ENCODE measurements around the gene ZNF552.
"Not testable (repeated sequence)": the region's sequence is repeated elsewhere in the genome, so short reads cannot be mapped to it uniquely, and the experiment has no call there.

The ZNF552 gene

DNA sequence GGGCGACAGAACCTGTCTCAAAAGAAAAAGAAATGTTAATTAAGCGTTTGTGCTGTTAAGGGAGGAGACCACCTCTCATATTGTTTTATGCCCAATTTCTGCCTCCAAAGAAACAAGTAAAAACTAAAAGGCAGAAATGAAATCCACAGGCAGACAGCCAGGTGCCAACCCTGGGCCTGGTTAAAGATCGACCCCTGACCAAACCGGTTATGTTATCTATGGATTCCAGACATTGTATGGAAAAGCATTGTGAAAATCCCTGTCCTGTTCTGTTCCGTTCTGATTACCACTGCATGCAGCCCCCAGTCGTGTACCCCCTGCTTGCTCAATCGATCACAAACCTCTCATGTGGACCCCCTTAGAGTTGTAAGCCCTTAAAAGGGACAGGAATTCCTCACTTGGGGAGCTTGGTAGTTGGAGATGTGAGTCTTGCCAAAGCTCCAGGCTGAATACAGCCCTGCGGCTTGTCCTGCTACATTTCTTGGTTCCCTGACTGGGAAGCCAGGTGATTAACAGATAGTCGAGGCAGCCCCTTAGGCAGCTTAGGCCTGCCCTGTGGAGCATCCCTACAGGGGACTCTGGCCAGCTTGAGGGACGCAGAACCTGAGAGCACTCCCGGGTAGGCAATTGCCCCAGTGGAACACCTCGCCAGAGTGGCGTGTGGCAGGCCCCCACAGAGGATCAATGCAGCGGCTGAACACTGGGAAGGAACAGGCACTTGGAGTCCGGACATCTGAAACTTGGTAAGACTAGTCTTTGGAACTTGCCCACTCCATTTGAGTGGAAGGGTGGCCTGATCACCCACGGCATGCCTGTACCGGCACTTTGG, 748 bp upstream of the ZNF552 start:
- no peak for TF ChIP-seq POLR2AphosphoS5 (IDR thresholded peaks at IDR 0.05; ENCODE audit: low read depth, low read length)
- TF ChIP-seq TAF1 (IDR thresholded peaks at IDR 0.05; ENCODE audit: borderline replicate concordance, low read depth, low read length), result no peak
- TF ChIP-seq POLR2A (IDR thresholded peaks at IDR 0.05; ENCODE audit: low read depth, low read length), result no peak
- FAIRE-seq (no peak), DNase-seq (ENCODE audit: insufficient read length) (no peak)

DNA sequence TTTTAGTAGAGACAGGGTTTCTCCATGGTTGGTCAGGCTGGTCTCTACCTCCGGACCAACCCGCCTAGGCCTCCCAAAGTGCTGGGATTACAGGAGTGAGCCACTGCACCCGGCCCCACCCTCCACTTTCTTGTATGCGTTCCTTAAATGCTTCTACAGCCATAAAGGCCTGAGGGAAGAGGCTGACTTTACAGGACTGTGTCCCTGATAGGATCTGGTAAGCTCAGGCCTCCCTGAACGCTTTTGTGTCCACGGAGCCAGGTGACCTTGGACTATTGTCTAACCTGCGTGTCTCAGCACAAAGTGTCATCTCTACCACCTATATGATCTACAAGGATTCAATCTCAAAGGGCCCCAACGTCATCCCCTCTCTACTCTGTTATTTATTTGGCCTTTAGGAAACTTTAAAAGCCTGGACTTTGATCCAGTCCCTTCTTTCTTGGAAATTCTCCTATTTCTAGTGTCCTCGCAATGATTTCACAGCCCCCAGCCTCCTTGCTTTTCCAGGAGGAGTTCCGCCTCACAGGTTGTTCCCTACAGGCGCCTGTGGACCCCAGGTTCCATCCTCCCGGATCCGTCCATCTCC, 701 bp downstream of the ZNF552 start:
- no peak for TF ChIP-seq POLR2AphosphoS5 (IDR thresholded peaks at IDR 0.05; ENCODE audit: low read depth, low read length)
- no peak for TF ChIP-seq TAF1 (IDR thresholded peaks at IDR 0.05; ENCODE audit: borderline replicate concordance, low read depth, low read length)
- TF ChIP-seq POLR2A (IDR thresholded peaks at IDR 0.05; ENCODE audit: low read depth, low read length), result no peak
- FAIRE-seq, result no peak
- DNase-seq (ENCODE audit: insufficient read length), result no peak

GRCh38 chr19:57812975-57813820, 1.5 kb downstream of the ZNF552 start:
- DNase-seq (ENCODE audit: insufficient read length); FAIRE-seq: not testable (repeated sequence)

GRCh38 chr19:57812226-57812625, 2.5 kb downstream of the ZNF552 start:
- DNase-seq (ENCODE audit: insufficient read length) (no peak), FAIRE-seq (no peak)
- no peak for TF ChIP-seq TAF1 (IDR thresholded peaks at IDR 0.05; ENCODE audit: borderline replicate concordance, low read depth, low read length)
- no peak for TF ChIP-seq POLR2A (IDR thresholded peaks at IDR 0.05; ENCODE audit: low read depth, low read length)
- no peak for TF ChIP-seq POLR2AphosphoS5 (IDR thresholded peaks at IDR 0.05; ENCODE audit: low read depth, low read length)

DNA sequence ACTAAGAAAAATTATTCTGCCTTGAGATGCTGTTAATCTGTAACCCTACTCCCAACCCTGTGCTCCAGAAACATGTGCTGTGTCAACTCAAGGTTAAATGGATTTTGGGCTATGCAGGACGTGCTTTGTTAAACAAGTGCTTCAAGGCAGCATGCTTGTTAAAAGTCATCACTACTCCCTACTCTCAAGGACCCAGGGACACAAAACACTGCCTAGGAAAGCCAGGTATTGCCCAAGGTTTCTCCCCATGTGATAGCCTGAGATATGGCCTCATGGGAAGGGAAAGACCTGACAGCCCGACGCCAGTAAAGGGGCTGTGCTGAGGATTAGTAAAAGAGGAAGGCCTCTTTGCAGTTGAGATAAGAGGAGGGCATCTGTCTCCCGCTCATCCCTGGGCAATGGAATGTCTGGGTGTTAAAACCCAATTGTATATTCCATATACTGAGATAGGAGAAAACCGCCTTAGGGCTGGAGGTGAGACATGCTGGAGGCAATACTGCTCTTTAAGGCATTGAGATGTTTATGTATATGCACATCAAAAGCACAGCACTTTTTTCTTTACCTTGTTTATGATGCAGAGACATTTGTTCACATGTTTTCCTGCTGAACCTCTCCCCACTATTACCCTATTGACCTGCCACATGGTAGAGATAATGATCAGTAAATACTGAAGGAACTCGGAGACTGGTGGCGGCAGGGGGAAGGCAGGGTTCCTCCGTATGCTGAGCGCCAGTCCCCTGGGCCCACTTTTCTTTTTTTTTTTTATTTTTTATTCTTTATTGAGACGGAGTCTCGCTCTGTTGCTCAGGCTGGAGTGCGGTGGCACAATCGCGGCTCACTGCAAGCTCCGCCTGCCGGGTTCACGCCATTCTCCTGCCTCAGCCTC, 4.1 kb downstream of the ZNF552 start:
- not testable (repeated sequence) for DNase-seq (ENCODE audit: insufficient read length); FAIRE-seq

GRCh38 chr19:57807541-57807940, 7.2 kb downstream of the ZNF552 start:
- DNase-seq (ENCODE audit: insufficient read length), result no peak
- no peak for FAIRE-seq
- no peak for TF ChIP-seq POLR2A (IDR thresholded peaks at IDR 0.05; ENCODE audit: low read depth, low read length)
- no peak for TF ChIP-seq POLR2AphosphoS5 (IDR thresholded peaks at IDR 0.05; ENCODE audit: low read depth, low read length)
- TF ChIP-seq TAF1 (IDR thresholded peaks at IDR 0.05; ENCODE audit: borderline replicate concordance, low read depth, low read length), result no peak

DNA sequence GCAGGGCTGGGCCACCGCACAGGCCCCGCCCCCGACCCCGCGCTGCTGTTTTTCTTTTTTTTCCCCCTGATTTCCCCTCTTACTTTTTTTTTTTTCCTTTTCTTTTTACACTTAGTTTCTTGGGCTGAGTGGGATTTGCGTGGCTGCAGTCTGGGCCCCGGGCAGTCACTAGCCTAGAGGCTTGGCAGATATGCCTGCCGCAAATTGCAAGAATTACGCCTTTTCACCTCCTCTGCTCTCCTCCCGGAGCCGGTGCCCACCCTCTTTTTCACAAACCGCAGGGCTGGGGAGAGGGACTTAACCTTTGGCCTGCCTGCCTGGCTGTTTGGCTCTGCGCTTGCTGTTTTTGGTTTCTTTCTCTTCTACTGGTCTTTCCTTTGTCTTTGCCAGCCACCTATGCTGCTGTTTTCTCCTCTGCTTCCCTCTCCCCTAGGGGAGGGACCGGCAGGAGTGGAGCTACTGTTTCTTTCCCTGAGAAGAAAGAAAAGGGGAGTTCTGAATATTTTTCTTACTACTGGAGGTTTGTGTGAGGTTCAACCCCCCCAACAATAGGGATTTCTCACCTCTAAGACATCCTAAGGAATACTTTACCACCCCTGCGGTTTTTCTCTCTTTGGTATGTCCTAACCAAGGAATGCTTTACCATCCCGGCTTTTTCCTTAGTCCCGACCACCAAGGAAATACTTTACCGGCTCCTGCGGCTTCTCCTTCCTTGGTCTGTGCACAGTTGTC, 11.0 kb downstream of the ZNF552 start:
- DNase-seq (ENCODE audit: insufficient read length) (no peak), FAIRE-seq (no peak)
- TF ChIP-seq POLR2A (IDR thresholded peaks at IDR 0.05; ENCODE audit: low read depth, low read length) (no peak), POLR2AphosphoS5 (IDR thresholded peaks at IDR 0.05; ENCODE audit: low read depth, low read length) (no peak), TAF1 (IDR thresholded peaks at IDR 0.05; ENCODE audit: borderline replicate concordance, low read depth, low read length) (no peak)

- TF ChIP-seq POLR2AphosphoS5 (IDR thresholded peaks at IDR 0.05; ENCODE audit: low read depth, low read length), result no peak
- no peak for TF ChIP-seq TAF1 (IDR thresholded peaks at IDR 0.05; ENCODE audit: borderline replicate concordance, low read depth, low read length)
- no peak for TF ChIP-seq POLR2A (IDR thresholded peaks at IDR 0.05; ENCODE audit: low read depth, low read length)
- FAIRE-seq (no peak), DNase-seq (ENCODE audit: insufficient read length) (no peak)
Measured at GRCh38 chr19:57803265-57803593, 11.5 kb downstream of the ZNF552 start.

GRCh38 chr19:57802269-57802668, 12.4 kb downstream of the ZNF552 start:
- FAIRE-seq (no peak), DNase-seq (ENCODE audit: insufficient read length) (no peak)
- TF ChIP-seq POLR2A (IDR thresholded peaks at IDR 0.05; ENCODE audit: low read depth, low read length), result no peak
- no peak for TF ChIP-seq TAF1 (IDR thresholded peaks at IDR 0.05; ENCODE audit: borderline replicate concordance, low read depth, low read length)
- no peak for TF ChIP-seq POLR2AphosphoS5 (IDR thresholded peaks at IDR 0.05; ENCODE audit: low read depth, low read length)

- DNase-seq (ENCODE audit: insufficient read length), result no peak
- no peak for FAIRE-seq
- no peak for TF ChIP-seq POLR2A (IDR thresholded peaks at IDR 0.05; ENCODE audit: low read depth, low read length)
- no peak for TF ChIP-seq POLR2AphosphoS5 (IDR thresholded peaks at IDR 0.05; ENCODE audit: low read depth, low read length)
- no peak for TF ChIP-seq TAF1 (IDR thresholded peaks at IDR 0.05; ENCODE audit: borderline replicate concordance, low read depth, low read length)
Measured at GRCh38 chr19:57800696-57801095, 14.0 kb downstream of the ZNF552 start.

DNA sequence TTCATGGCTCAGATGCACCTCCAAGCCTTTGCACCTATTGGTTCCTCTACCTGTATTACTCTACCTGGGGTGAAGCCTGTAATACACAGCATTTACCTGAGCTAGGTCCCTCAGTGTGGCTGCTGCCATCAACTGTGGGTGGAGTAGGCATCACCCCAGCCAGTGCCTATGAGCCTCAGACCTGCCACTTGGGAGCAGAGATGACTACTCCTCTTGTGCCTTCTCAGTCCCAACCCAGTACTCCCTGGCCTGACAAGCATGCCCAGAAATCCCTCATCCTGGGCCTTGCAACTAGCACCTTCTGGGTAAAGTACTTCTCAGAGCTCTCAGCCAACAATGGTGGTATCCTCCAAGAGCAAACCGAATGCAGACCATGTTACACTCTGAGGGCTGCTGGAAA, 18.1 kb downstream of the ZNF552 start:
- not testable (repeated sequence) for FAIRE-seq

More for the DNA sequence above, 18.1 kb downstream of the ZNF552 start:
- not testable (repeated sequence) for DNase-seq (ENCODE audit: insufficient read length)
